Panc1 (cell line): Measurements from ENCODE around the gene DLL4.

Experiments
- SIN3A ChIP-seq: IDR thresholded peaks from 2 replicates; pipeline ENCODE4 v1.6.1; 2012; ENCODE audit warnings: low read depth, mild to moderate bottlenecking, low read length, moderate library complexity, borderline replicate concordance; ENCODE audit not compliant: insufficient read depth
- TF ChIP-seq, protein P1 (sequence below): fragments of 450-650 bp; IDR thresholded peaks from 2 replicates; pipeline ENCODE4 v1.5.1; 2017; ENCODE audit warnings: mild to moderate bottlenecking

DNA sequence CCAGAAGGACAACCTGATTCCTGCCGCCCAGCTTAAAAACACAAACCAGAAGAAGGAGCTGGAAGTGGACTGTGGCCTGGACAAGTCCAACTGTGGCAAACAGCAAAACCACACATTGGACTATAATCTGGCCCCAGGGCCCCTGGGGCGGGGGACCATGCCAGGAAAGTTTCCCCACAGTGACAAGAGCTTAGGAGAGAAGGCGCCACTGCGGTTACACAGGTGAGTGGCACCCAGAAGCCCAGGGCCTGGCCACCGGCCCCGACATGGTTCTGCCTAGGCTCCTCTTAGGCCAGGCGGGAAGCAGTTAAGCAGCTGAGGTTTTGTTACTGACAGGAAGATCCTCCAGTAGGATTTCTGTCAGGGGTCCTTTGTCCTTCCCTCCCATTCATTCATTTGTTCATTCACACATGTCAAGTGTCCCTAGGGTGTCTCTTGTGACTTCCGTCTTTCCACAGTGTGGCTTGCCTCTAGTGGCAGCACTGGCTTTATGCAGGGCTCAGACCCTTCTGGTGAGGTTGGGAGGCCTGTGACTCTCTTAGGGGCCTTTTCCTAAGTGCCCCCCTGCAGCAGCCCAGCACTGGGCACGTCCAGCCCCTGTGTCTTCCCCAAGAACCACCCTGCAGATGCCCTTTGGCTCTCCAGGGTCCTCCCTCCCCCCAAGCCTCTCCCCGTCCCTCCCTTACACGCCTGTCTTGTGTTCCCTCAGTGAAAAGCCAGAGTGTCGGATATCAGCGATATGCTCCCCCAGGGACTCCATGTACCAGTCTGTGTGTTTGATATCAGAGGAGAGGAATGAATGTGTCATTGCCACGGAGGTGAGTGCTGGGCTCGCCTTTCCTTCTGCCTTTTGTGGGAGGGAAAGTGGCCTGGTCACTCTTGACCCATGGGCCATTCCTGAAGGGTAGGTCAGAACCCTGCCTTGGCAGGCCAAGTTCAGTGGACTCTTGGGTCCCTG is 7.8 kb downstream of the DLL4 start:
- TF ChIP-seq SIN3A, result no peak
- TF ChIP-seq, protein P1, sequence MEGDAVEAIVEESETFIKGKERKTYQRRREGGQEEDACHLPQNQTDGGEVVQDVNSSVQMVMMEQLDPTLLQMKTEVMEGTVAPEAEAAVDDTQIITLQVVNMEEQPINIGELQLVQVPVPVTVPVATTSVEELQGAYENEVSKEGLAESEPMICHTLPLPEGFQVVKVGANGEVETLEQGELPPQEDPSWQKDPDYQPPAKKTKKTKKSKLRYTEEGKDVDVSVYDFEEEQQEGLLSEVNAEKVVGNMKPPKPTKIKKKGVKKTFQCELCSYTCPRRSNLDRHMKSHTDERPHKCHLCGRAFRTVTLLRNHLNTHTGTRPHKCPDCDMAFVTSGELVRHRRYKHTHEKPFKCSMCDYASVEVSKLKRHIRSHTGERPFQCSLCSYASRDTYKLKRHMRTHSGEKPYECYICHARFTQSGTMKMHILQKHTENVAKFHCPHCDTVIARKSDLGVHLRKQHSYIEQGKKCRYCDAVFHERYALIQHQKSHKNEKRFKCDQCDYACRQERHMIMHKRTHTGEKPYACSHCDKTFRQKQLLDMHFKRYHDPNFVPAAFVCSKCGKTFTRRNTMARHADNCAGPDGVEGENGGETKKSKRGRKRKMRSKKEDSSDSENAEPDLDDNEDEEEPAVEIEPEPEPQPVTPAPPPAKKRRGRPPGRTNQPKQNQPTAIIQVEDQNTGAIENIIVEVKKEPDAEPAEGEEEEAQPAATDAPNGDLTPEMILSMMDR, result no peak
